ENCODE measurements around the gene CHL1. TPM values are rescaled to one million over a fixed set of nuclear protein-coding genes. Genes with fewer than 3 reads are reported as not detected.
"Not testable (repeated sequence)": the region's sequence is repeated elsewhere in the genome, so short reads cannot be mapped to it uniquely, and the experiment has no call there.

Gene CHL1
- total RNA-seq, 2 donors from 2014 or later, result 6.1 to 10.5 TPM

GRCh38 chr3:359672-360071 is 163.1 kb downstream of the CHL1 start:
- Histone ChIP-seq H3K4me3 (no peak overlapping the region), H3K36me3 (no peaks in the 10 kb centered on the region), H3K27me3 (replicated peaks; ENCODE audit: insufficient read depth) (no peaks in the 10 kb centered on the region), H3K27ac (no peak overlapping the region), H3K4me1 (replicated peaks) (peaks cover 9% of the 10 kb centered on the region), H3K9me3 (no peaks in the 10 kb centered on the region)
- no peak for DNase-seq (ENCODE audit: low spot score)
- intact Hi-C loops (cut with DNase I), result no loop called here
- WGBS, result 42% methylated on average over 3 of the region's 3 CpGs
- no peak for TF ChIP-seq POLR2AphosphoS5 (IDR thresholded peaks at IDR 0.05)
- no peak for TF ChIP-seq CTCF (IDR thresholded peaks at IDR 0.05)
- no peak for TF ChIP-seq POLR2A (IDR thresholded peaks at IDR 0.05)

- H3K36me3 ChIP-seq, result no peaks in the 10 kb centered on the region
- no peak overlapping the region for H3K27ac ChIP-seq
- 91% methylated on average over 6 of the region's 6 CpGs for WGBS
- DNase-seq (ENCODE audit: low spot score), result no peak
- intact Hi-C loops (cut with DNase I), result no loop called here
- H3K4me1 ChIP-seq (replicated peaks), result peaks cover under 1% of the 10 kb centered on the region
- H3K9me3 ChIP-seq, result no peaks in the 10 kb centered on the region
- TF ChIP-seq POLR2AphosphoS5 (IDR thresholded peaks at IDR 0.05) (no peak), POLR2A (IDR thresholded peaks at IDR 0.05) (no peak), CTCF (IDR thresholded peaks at IDR 0.05) (no peak)
- H3K27me3 ChIP-seq (replicated peaks; ENCODE audit: insufficient read depth), result no peaks in the 10 kb centered on the region
- no peak overlapping the region for H3K4me3 ChIP-seq
These were observed 166.2 kb downstream of the CHL1 start for GRCh38 chr3:362681-363338.

DNA sequence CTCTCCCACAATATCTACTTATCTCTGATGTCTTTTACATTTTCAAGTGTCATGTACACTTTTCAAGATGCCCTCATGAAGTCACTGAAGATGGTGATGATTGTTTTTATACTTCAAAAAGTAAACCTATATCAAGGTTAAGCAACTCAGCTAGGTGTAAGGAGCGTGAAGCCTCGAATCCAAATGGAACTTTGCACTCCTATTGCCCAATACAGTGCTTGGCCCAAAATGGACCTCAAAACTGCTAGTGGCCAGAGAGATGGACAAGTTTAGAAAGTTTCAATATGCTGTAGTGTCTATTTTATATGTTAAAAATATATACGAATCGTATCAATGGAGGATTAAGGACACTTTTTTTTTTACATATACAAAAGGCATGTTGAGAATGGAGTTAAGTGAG is 167.7 kb downstream of the CHL1 start:
- Histone ChIP-seq H3K27ac (no peak overlapping the region), H3K36me3 (no peaks in the 10 kb centered on the region), H3K27me3 (replicated peaks; ENCODE audit: insufficient read depth) (no peaks in the 10 kb centered on the region), H3K4me3 (no peak overlapping the region), H3K9me3 (no peaks in the 10 kb centered on the region), H3K4me1 (replicated peaks) (no peaks in the 10 kb centered on the region)
- intact Hi-C loops (cut with DNase I), result no loop called here
- no peak for DNase-seq (ENCODE audit: low spot score)
- WGBS, result 94% methylated on average over 4 of the region's 4 CpGs
- TF ChIP-seq POLR2AphosphoS5 (IDR thresholded peaks at IDR 0.05) (no peak), CTCF (IDR thresholded peaks at IDR 0.05) (no peak), POLR2A (IDR thresholded peaks at IDR 0.05) (no peak)

- no peak for DNase-seq (ENCODE audit: low spot score)
- no peak overlapping the region for H3K4me3 ChIP-seq
- H3K4me1 ChIP-seq (replicated peaks), result no peaks in the 10 kb centered on the region
- no peak overlapping the region for H3K27ac ChIP-seq
- no peaks in the 10 kb centered on the region for H3K36me3 ChIP-seq
- TF ChIP-seq POLR2A (IDR thresholded peaks at IDR 0.05), result no peak
- TF ChIP-seq CTCF (IDR thresholded peaks at IDR 0.05), result no peak
- TF ChIP-seq POLR2AphosphoS5 (IDR thresholded peaks at IDR 0.05), result no peak
- 48% methylated on average over 1 of the region's 1 CpG for WGBS
- intact Hi-C loops (cut with DNase I), result no loop called here
- H3K27me3 ChIP-seq (replicated peaks; ENCODE audit: insufficient read depth), result no peaks in the 10 kb centered on the region
- no peaks in the 10 kb centered on the region for H3K9me3 ChIP-seq
These were observed 168.7 kb downstream of the CHL1 start for GRCh38 chr3:365268-365667.

DNA sequence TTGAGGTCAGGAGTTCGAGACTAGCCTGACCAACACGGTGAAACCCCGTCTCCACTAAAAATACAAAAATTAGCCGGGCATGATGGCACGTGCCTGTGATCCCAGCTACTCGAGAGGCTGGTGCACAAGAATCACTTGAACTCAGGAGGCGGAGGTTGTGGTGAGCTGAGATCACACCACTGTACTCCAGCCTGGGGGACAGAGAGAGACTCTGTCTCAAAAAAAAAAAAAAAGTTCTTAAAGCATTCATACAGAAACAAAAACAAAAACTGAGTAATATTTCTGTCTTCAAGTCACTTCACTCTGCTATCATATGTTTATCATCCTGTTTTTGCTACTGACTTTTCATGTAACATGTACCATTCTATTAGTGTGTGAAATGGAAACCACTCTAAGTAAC is 169.7 kb downstream of the CHL1 start:
- intact Hi-C loops (cut with DNase I); H3K4me3 ChIP-seq; DNase-seq (ENCODE audit: low spot score); H3K4me1 ChIP-seq (replicated peaks); H3K27ac ChIP-seq; H3K9me3 ChIP-seq; H3K27me3 ChIP-seq (replicated peaks; ENCODE audit: insufficient read depth); H3K36me3 ChIP-seq: not testable (repeated sequence)
- WGBS, result 69% methylated on average over 7 of the region's 7 CpGs

Measured in prostate gland (tissue), 2 donors.